Stimulated activated memory B cell treated with anti-CD40 and anti-IgM and Interleukin-4, amounts not matched to agents 10 μg/mL and 1 μg/mL and 100 μg/mL, for 72 hours (primary cell): ENCODE results near the gene ZNF618.

Experiments
- ATAC-seq: fragments of 150-1000 bp; cut with Tn5 transposase; 2 replicates; pipeline ENCODE4 v1.10.0; 2021
- H3K27ac Mint-ChIP-seq: one replicate; pipeline ENCODE4 v1.8.0; 2022; ENCODE audit warnings: mild to moderate bottlenecking, mixed read lengths
- H3K27me3 Mint-ChIP-seq: one replicate; pipeline ENCODE4 v1.8.0; 2022; ENCODE audit warnings: mixed read lengths
- H3K36me3 Mint-ChIP-seq: one replicate; pipeline ENCODE4 v1.8.0; 2022; ENCODE audit warnings: mixed read lengths
- H3K4me1 Mint-ChIP-seq: one replicate; pipeline ENCODE4 v1.8.0; 2022; ENCODE audit warnings: mixed read lengths
- H3K4me3 Mint-ChIP-seq: one replicate; pipeline ENCODE4 v1.8.0; 2022; ENCODE audit warnings: mild to moderate bottlenecking, moderate library complexity, mixed read lengths
- H3K9me3 Mint-ChIP-seq: one replicate; pipeline ENCODE4 v1.8.0; 2022; ENCODE audit warnings: mixed read lengths

The ZNF618 gene

GRCh38 chr9:113998525-113999255 lies 122.6 kb downstream of the ZNF618 start:
- no peak for ATAC-seq
- no peaks in the 10 kb centered on the region for H3K36me3 Mint-ChIP-seq
- H3K9me3 Mint-ChIP-seq = no peaks in the 10 kb centered on the region

GRCh38 chr9:113999256-114000062 lies 123.3 kb downstream of the ZNF618 start:
- no peak for ATAC-seq
- no peak overlapping the region for H3K4me3 Mint-ChIP-seq
- no peaks in the 10 kb centered on the region for H3K4me1 Mint-ChIP-seq
- H3K27ac Mint-ChIP-seq = no peak overlapping the region
- H3K9me3 Mint-ChIP-seq = no peaks in the 10 kb centered on the region
- H3K27me3 Mint-ChIP-seq = peaks cover 4% of the 10 kb centered on the region
- H3K36me3 Mint-ChIP-seq = no peaks in the 10 kb centered on the region

More at GRCh38 chr9:113998525-113999255, 122.6 kb downstream of the ZNF618 start:
- H3K4me3 Mint-ChIP-seq = no peak overlapping the region
- H3K27ac Mint-ChIP-seq = no peak overlapping the region
- H3K4me1 Mint-ChIP-seq = peaks cover 5% of the 10 kb centered on the region
- H3K27me3 Mint-ChIP-seq = no peaks in the 10 kb centered on the region

GRCh38 chr9:114000063-114000454 lies 124.0 kb downstream of the ZNF618 start:
- no peak for ATAC-seq
- Mint-ChIP-seq H3K36me3 (no peaks in the 10 kb centered on the region), H3K9me3 (no peaks in the 10 kb centered on the region), H3K27ac (no peak overlapping the region), H3K4me1 (no peaks in the 10 kb centered on the region), H3K27me3 (peaks cover 9% of the 10 kb centered on the region), H3K4me3 (no peak overlapping the region)

- no peaks in the 10 kb centered on the region for H3K9me3 Mint-ChIP-seq
- ATAC-seq = no peak
- H3K4me3 Mint-ChIP-seq = no peak overlapping the region
- H3K36me3 Mint-ChIP-seq = no peaks in the 10 kb centered on the region
- H3K27ac Mint-ChIP-seq = no peak overlapping the region
- no peaks in the 10 kb centered on the region for H3K4me1 Mint-ChIP-seq
- peaks cover 9% of the 10 kb centered on the region for H3K27me3 Mint-ChIP-seq
Observed at GRCh38 chr9:114000671-114001409, 124.7 kb downstream of the ZNF618 start.

GRCh38 chr9:114001410-114001685 lies 125.2 kb downstream of the ZNF618 start:
- H3K4me3 Mint-ChIP-seq = no peak overlapping the region
- no peaks in the 10 kb centered on the region for H3K9me3 Mint-ChIP-seq
- no peaks in the 10 kb centered on the region for H3K4me1 Mint-ChIP-seq
- no peaks in the 10 kb centered on the region for H3K36me3 Mint-ChIP-seq
- ATAC-seq = no peak
- peaks cover 9% of the 10 kb centered on the region for H3K27me3 Mint-ChIP-seq
- no peak overlapping the region for H3K27ac Mint-ChIP-seq

- Mint-ChIP-seq H3K27ac (no peak overlapping the region), H3K27me3 (peaks cover 9% of the 10 kb centered on the region), H3K4me3 (no peak overlapping the region), H3K9me3 (no peaks in the 10 kb centered on the region), H3K4me1 (no peaks in the 10 kb centered on the region), H3K36me3 (no peaks in the 10 kb centered on the region)
- no peak for ATAC-seq
Observed at GRCh38 chr9:114001794-114002261, 125.7 kb downstream of the ZNF618 start.

- Mint-ChIP-seq H3K27ac (no peak overlapping the region), H3K36me3 (no peaks in the 10 kb centered on the region), H3K9me3 (no peaks in the 10 kb centered on the region), H3K4me1 (no peaks in the 10 kb centered on the region), H3K4me3 (no peak overlapping the region), H3K27me3 (peaks cover 9% of the 10 kb centered on the region)
- ATAC-seq = no peak
Observed at GRCh38 chr9:114002271-114002985, 126.3 kb downstream of the ZNF618 start.

GRCh38 chr9:114002986-114003350 lies 126.9 kb downstream of the ZNF618 start:
- peaks cover 9% of the 10 kb centered on the region for H3K27me3 Mint-ChIP-seq
- no peak overlapping the region for H3K27ac Mint-ChIP-seq
- H3K4me1 Mint-ChIP-seq = no peaks in the 10 kb centered on the region
- no peaks in the 10 kb centered on the region for H3K36me3 Mint-ChIP-seq
- ATAC-seq = no peak
- H3K4me3 Mint-ChIP-seq = no peak overlapping the region
- no peaks in the 10 kb centered on the region for H3K9me3 Mint-ChIP-seq

GRCh38 chr9:114003351-114003750 lies 127.2 kb downstream of the ZNF618 start:
- no peaks in the 10 kb centered on the region for H3K36me3 Mint-ChIP-seq
- H3K4me1 Mint-ChIP-seq = no peaks in the 10 kb centered on the region
- no peaks in the 10 kb centered on the region for H3K9me3 Mint-ChIP-seq
- no peak overlapping the region for H3K4me3 Mint-ChIP-seq
- no peak for ATAC-seq
- no peak overlapping the region for H3K27ac Mint-ChIP-seq
- peaks cover 9% of the 10 kb centered on the region for H3K27me3 Mint-ChIP-seq

- Mint-ChIP-seq H3K4me3 (no peak overlapping the region), H3K36me3 (no peaks in the 10 kb centered on the region), H3K27me3 (peaks cover 9% of the 10 kb centered on the region), H3K27ac (no peak overlapping the region), H3K9me3 (no peaks in the 10 kb centered on the region), H3K4me1 (no peaks in the 10 kb centered on the region)
- no peak for ATAC-seq
Observed at GRCh38 chr9:114003758-114004157, 127.6 kb downstream of the ZNF618 start.

GRCh38 chr9:114004221-114004716 lies 128.2 kb downstream of the ZNF618 start:
- H3K27ac Mint-ChIP-seq = no peak overlapping the region
- no peaks in the 10 kb centered on the region for H3K4me1 Mint-ChIP-seq
- H3K4me3 Mint-ChIP-seq = no peak overlapping the region
- no peak for ATAC-seq
- peaks cover 9% of the 10 kb centered on the region for H3K27me3 Mint-ChIP-seq
- no peaks in the 10 kb centered on the region for H3K9me3 Mint-ChIP-seq
- H3K36me3 Mint-ChIP-seq = no peaks in the 10 kb centered on the region

GRCh38 chr9:114005371-114006154 lies 129.5 kb downstream of the ZNF618 start:
- ATAC-seq = no peak
- Mint-ChIP-seq H3K4me3 (no peak overlapping the region), H3K9me3 (no peaks in the 10 kb centered on the region), H3K27ac (no peak overlapping the region), H3K36me3 (no peaks in the 10 kb centered on the region), H3K27me3 (peaks cover 9% of the 10 kb centered on the region), H3K4me1 (no peaks in the 10 kb centered on the region)

GRCh38 chr9:114006155-114006550 lies 130.0 kb downstream of the ZNF618 start:
- no peak for ATAC-seq
- Mint-ChIP-seq H3K4me1 (no peaks in the 10 kb centered on the region), H3K27ac (no peak overlapping the region), H3K27me3 (peaks cover 9% of the 10 kb centered on the region), H3K9me3 (no peaks in the 10 kb centered on the region), H3K36me3 (no peaks in the 10 kb centered on the region), H3K4me3 (no peak overlapping the region)

GRCh38 chr9:114006931-114007691 lies 131.0 kb downstream of the ZNF618 start:
- no peak for ATAC-seq
- Mint-ChIP-seq H3K9me3 (no peaks in the 10 kb centered on the region), H3K4me3 (no peak overlapping the region), H3K27me3 (peaks cover 9% of the 10 kb centered on the region), H3K4me1 (no peaks in the 10 kb centered on the region), H3K36me3 (peaks cover 5% of the 10 kb centered on the region), H3K27ac (no peak overlapping the region)
